Colonic mucosa (tissue), 4 donors: ENCODE measurements around the gene CTNND2. TPM values are rescaled to one million over a fixed set of nuclear protein-coding genes. Genes with fewer than 3 reads are reported as not detected.
"Not testable (repeated sequence)": the region's sequence is repeated elsewhere in the genome, so short reads cannot be mapped to it uniquely, and the experiment has no call there.

ENCODE experiments used
- DNase-seq: peaks from one replicate; pipeline ENCODE4 v3.0.0-alpha.2; 2020
- H3K27ac ChIP-seq: fragments of 200-600 bp; one replicate; pipeline ENCODE4 v1.8.0; 2021
- H3K27me3 ChIP-seq: fragments of 200-600 bp; one replicate; pipeline ENCODE4 v1.8.0; 2021
- H3K36me3 ChIP-seq: fragments of 200-600 bp; one replicate; pipeline ENCODE4 v1.8.0; 2021
- H3K4me1 ChIP-seq: fragments of 200-600 bp; one replicate; pipeline ENCODE4 v1.8.0; 2021; ENCODE audit warnings: mild to moderate bottlenecking
- H3K4me3 ChIP-seq: fragments of 200-600 bp; one replicate; pipeline ENCODE4 v1.8.0; 2021
- H3K9ac ChIP-seq, 2 donors: one replicate each; pipeline ENCODE4 v1.7.0; 2013; ENCODE audit warnings: control low read depth in 2 of 2, low read depth in 2 of 2, low read length in 2 of 2
- H3K9me3 ChIP-seq: fragments of 200-600 bp; one replicate; pipeline ENCODE4 v1.8.0; 2021
- CTCF ChIP-seq: fragments of 200-600 bp; IDR thresholded peaks from one replicate; pipeline ENCODE4 v1.8.0; 2022; ENCODE audit warnings: antibody characterized with exemption, mild to moderate bottlenecking
- intact Hi-C: fragments of 100-400 bp; cut with DNase I; formaldehyde crosslinking; loops from one replicate; pipeline ENCODE4 v1.14.1; 2022
- total RNA-seq, 2 donors: library from RNA; stranded (reverse); fragmentation: NEBNext Ultra II Directional in 1 of 2; extraction: Animal tissue kit (Norgen Biotek cat#: 25700) in 1 of 2; gene quantifications; one replicate each; pipeline ENCODE4 v1.2.1, GENCODE V29; 2021
- donor health status: healthy.
- donor health status: DM: no; HTN: no; CAD: no.
- donor health status: DM: no; HTN: no; CAD: no.

The CTNND2 gene
- total RNA-seq, 2 donors from 2014 or later: 1.1 TPM

- no peaks in the 10 kb centered on the region for H3K36me3 ChIP-seq
- TF ChIP-seq CTCF: no peak
- H3K9ac ChIP-seq: no peak overlapping the region
- H3K9me3 ChIP-seq: no peaks in the 10 kb centered on the region
- no peak overlapping the region for H3K4me3 ChIP-seq
- H3K27me3 ChIP-seq: no peaks in the 10 kb centered on the region
- H3K27ac ChIP-seq: no peak overlapping the region
- DNase-seq: no peak
- H3K4me1 ChIP-seq: no peaks in the 10 kb centered on the region
- intact Hi-C loops: no loop called here
These were observed 51.1 kb downstream of the CTNND2 start for GRCh38 chr5:11853140-11853539.

- no peak for DNase-seq
- intact Hi-C loops: no loop called here
- Histone ChIP-seq H3K9me3 (no peaks in the 10 kb centered on the region), H3K4me1 (no peaks in the 10 kb centered on the region), H3K27me3 (no peaks in the 10 kb centered on the region), H3K36me3 (no peaks in the 10 kb centered on the region), H3K4me3 (no peak overlapping the region), H3K27ac (no peak overlapping the region), H3K9ac (no peak overlapping the region)
- TF ChIP-seq CTCF: no peak
These were observed 51.5 kb downstream of the CTNND2 start for GRCh38 chr5:11852717-11853087.

GRCh38 chr5:11851965-11852716 lies 52.1 kb downstream of the CTNND2 start:
- no peaks in the 10 kb centered on the region for H3K9me3 ChIP-seq
- no peaks in the 10 kb centered on the region for H3K4me1 ChIP-seq
- H3K27me3 ChIP-seq: no peaks in the 10 kb centered on the region
- DNase-seq: no peak
- intact Hi-C loops: no loop called here
- H3K9ac ChIP-seq: no peak overlapping the region
- TF ChIP-seq CTCF: no peak
- H3K4me3 ChIP-seq: no peak overlapping the region
- no peak overlapping the region for H3K27ac ChIP-seq
- no peaks in the 10 kb centered on the region for H3K36me3 ChIP-seq

GRCh38 chr5:11851416-11851815 lies 52.8 kb downstream of the CTNND2 start:
- no peak overlapping the region for H3K9ac ChIP-seq
- no peaks in the 10 kb centered on the region for H3K27me3 ChIP-seq
- H3K4me1 ChIP-seq: no peaks in the 10 kb centered on the region
- no peak for TF ChIP-seq CTCF
- no peaks in the 10 kb centered on the region for H3K36me3 ChIP-seq
- intact Hi-C loops: no loop called here
- H3K4me3 ChIP-seq: no peak overlapping the region
- DNase-seq: no peak
- H3K9me3 ChIP-seq: no peaks in the 10 kb centered on the region
- no peak overlapping the region for H3K27ac ChIP-seq

GRCh38 chr5:11828566-11828965 lies 75.7 kb downstream of the CTNND2 start:
- intact Hi-C loops, H3K27ac ChIP-seq, H3K4me1 ChIP-seq, H3K4me3 ChIP-seq, H3K9me3 ChIP-seq, H3K36me3 ChIP-seq, H3K27me3 ChIP-seq, DNase-seq, H3K9ac ChIP-seq: not testable (repeated sequence)

GRCh38 chr5:11822598-11822997 lies 81.6 kb downstream of the CTNND2 start:
- no peaks in the 10 kb centered on the region for H3K4me1 ChIP-seq
- H3K9me3 ChIP-seq: no peaks in the 10 kb centered on the region
- H3K27ac ChIP-seq: no peak overlapping the region
- DNase-seq: no peak
- no peak overlapping the region for H3K4me3 ChIP-seq
- no peaks in the 10 kb centered on the region for H3K36me3 ChIP-seq
- no peak for TF ChIP-seq CTCF
- no peak overlapping the region for H3K9ac ChIP-seq
- intact Hi-C loops: no loop called here
- no peaks in the 10 kb centered on the region for H3K27me3 ChIP-seq
